ENCODE measurements around the gene BRSK2.

- no peak for TF ChIP-seq EZH2 (IDR thresholded peaks at IDR 0.05; ENCODE audit: borderline replicate concordance, low read length)
- no peak for TF ChIP-seq CTCF (IDR thresholded peaks at IDR 0.05; ENCODE audit: low read length)
Observed at GRCh38 chr11:1510928-1511327, 121.2 kb downstream of the BRSK2 start.
